Astrocyte of the hippocampus (primary cell): ENCODE results near the gene TXNRD2.

Experiments
- DNase-seq: peaks from one replicate; pipeline ENCODE4 v3.0.0; 2011; ENCODE audit warnings: low read depth, low spot score

TXNRD2 gene

GRCh38 chr22:19904935-19905334 is 36.7 kb downstream of the TXNRD2 start:
- no peak for DNase-seq

GRCh38 chr22:19904174-19904856 is 37.3 kb downstream of the TXNRD2 start:
- DNase-seq, result no peak

GRCh38 chr22:19903513-19903912 is 38.1 kb downstream of the TXNRD2 start:
- DNase-seq, result no peak

GRCh38 chr22:19903031-19903430 is 38.6 kb downstream of the TXNRD2 start:
- no peak for DNase-seq

- no peak for DNase-seq
Measured at GRCh38 chr22:19902245-19902715, 39.3 kb downstream of the TXNRD2 start.

GRCh38 chr22:19901577-19902244 is 39.9 kb downstream of the TXNRD2 start:
- no peak for DNase-seq

GRCh38 chr22:19900707-19901436 is 40.7 kb downstream of the TXNRD2 start:
- no peak for DNase-seq

- no peak for DNase-seq
Measured at GRCh38 chr22:19898831-19899567, 42.6 kb downstream of the TXNRD2 start.

- no peak for DNase-seq
Measured at GRCh38 chr22:19898145-19898544, 43.5 kb downstream of the TXNRD2 start.

GRCh38 chr22:19897726-19898125 is 43.9 kb downstream of the TXNRD2 start:
- DNase-seq, result no peak

GRCh38 chr22:19896665-19897355 is 44.8 kb downstream of the TXNRD2 start:
- no peak for DNase-seq

- no peak for DNase-seq
Measured at GRCh38 chr22:19895160-19895849, 46.3 kb downstream of the TXNRD2 start.

- DNase-seq, result no peak
Measured at GRCh38 chr22:19893363-19893762, 48.3 kb downstream of the TXNRD2 start.

- DNase-seq, result no peak
Measured at GRCh38 chr22:19892925-19893324, 48.7 kb downstream of the TXNRD2 start.

GRCh38 chr22:19892257-19892879 is 49.2 kb downstream of the TXNRD2 start:
- DNase-seq, result no peak

GRCh38 chr22:19891317-19892256 is 50.0 kb downstream of the TXNRD2 start:
- DNase-seq, result peak; percentile 55

- no peak for DNase-seq
Measured at GRCh38 chr22:19890502-19891316, 50.9 kb downstream of the TXNRD2 start.

GRCh38 chr22:19889951-19890350 is 51.7 kb downstream of the TXNRD2 start:
- DNase-seq, result no peak
